IMR-90 (cell line): ENCODE results near the gene TECPR2. TPM values are rescaled to one million over a fixed set of nuclear protein-coding genes. Genes with fewer than 3 reads are reported as not detected.

Experiments
- ATAC-seq: fragments of 200-7000 bp; cut with Tn5 transposase; 2 replicates; pipeline ENCODE4 v1.9.1; 2020; ENCODE audit warnings: low read depth, mild to moderate bottlenecking, moderate library complexity
- BruUV-seq: library from RNA; stranded (reverse); fragments of 400-500 nt; replicated peaks from 2 replicates; lab custom pipeline; 2021; lab: Mats Ljungman, UMichigan
- CTCF ChIA-PET: fragments of 300-600 bp; formaldehyde crosslinking; extraction: SDS; loops from one replicate; lab custom pipeline; 2021; ENCODE audit warnings: antibody characterized with exemption; lab: Yijun Ruan, JAX
- POLR2A ChIA-PET: fragments of 300-600 bp; sonication (Branson Sonifier 250); formaldehyde crosslinking; loops from one replicate; lab custom pipeline; 2022; ENCODE audit warnings: antibody characterized with exemption; ENCODE audit not compliant: unreplicated experiment; lab: Charles Lee
- DNase-seq: peaks from one replicate; pipeline ENCODE4 v3.0.0; 2013
- H2AFZ ChIP-seq: replicated peaks from 2 replicates; pipeline ENCODE3; 2013; ENCODE audit warnings: low read length, mild to moderate bottlenecking; ENCODE audit not compliant: poor library complexity
- H2AK5ac ChIP-seq: 2 replicates; pipeline ENCODE4 v1.6.1; 2013; ENCODE audit warnings: low read depth, low read length, inconsistent platforms
- H2AK9ac ChIP-seq: replicated peaks from 2 replicates; pipeline ENCODE3; 2013; ENCODE audit warnings: mild to moderate bottlenecking, low read depth, low read length, moderate library complexity; ENCODE audit not compliant: poor library complexity
- H2BK120ac ChIP-seq: 2 replicates; pipeline ENCODE4 v1.6.1; 2013; ENCODE audit warnings: low read depth, low read length, inconsistent platforms
- H2BK15ac ChIP-seq: 3 replicates; pipeline ENCODE4 v1.6.1; 2013; ENCODE audit warnings: low read depth, low read length, inconsistent platforms
- H2BK20ac ChIP-seq: 2 replicates; pipeline ENCODE4 v1.6.1; 2013; ENCODE audit warnings: low read depth, mild to moderate bottlenecking, inconsistent platforms, low read length, moderate library complexity
- H2BK5ac ChIP-seq: 2 replicates; pipeline ENCODE4 v1.6.1; 2013; ENCODE audit warnings: mild to moderate bottlenecking, low read depth, low read length, inconsistent platforms; ENCODE audit not compliant: poor library complexity, severe bottlenecking
- H3K14ac ChIP-seq: replicated peaks from 2 replicates; pipeline ENCODE4 v1.6.1; 2013; ENCODE audit warnings: low read depth, low read length, inconsistent platforms
- H3K18ac ChIP-seq: 2 replicates; pipeline ENCODE4 v1.6.1; 2013; ENCODE audit warnings: low read depth, low read length, control low read depth
- H3K23ac ChIP-seq: 2 replicates; pipeline ENCODE4 v1.6.1; 2013; ENCODE audit warnings: low read depth, low read length, inconsistent platforms
- H3K27ac ChIP-seq: 2 replicates; pipeline ENCODE4 v1.5.1; 2013; ENCODE audit warnings: mild to moderate bottlenecking, control low read depth, low read length; ENCODE audit not compliant: insufficient read depth
- H3K27me3 ChIP-seq: 2 replicates; pipeline ENCODE4 v1.6.1; 2013; ENCODE audit warnings: low read length; ENCODE audit not compliant: control insufficient read depth, insufficient read depth
- H3K36me3 ChIP-seq: 2 replicates; pipeline ENCODE4 v1.6.1; 2013; ENCODE audit warnings: low read length, mixed read lengths; ENCODE audit not compliant: control insufficient read depth, insufficient read depth
- H3K4ac ChIP-seq: 2 replicates; pipeline ENCODE4 v1.6.1; 2013; ENCODE audit warnings: low read depth, low read length, inconsistent platforms
- H3K4me1 ChIP-seq: 2 replicates; pipeline ENCODE4 v1.6.1; 2013; ENCODE audit warnings: low read length, mixed read lengths; ENCODE audit not compliant: control insufficient read depth, insufficient read depth
- H3K4me2 ChIP-seq: 2 replicates; pipeline ENCODE4 v1.6.1; 2013; ENCODE audit warnings: low read depth, mild to moderate bottlenecking, control low read depth, low read length, moderate library complexity
- H3K4me3 ChIP-seq: 2 replicates; pipeline ENCODE4 v1.5.1; 2013; ENCODE audit warnings: low read depth, mild to moderate bottlenecking, control low read depth, low read length, moderate library complexity; ENCODE audit not compliant: insufficient read depth
- H3K56ac ChIP-seq: 2 replicates; pipeline ENCODE4 v1.6.1; 2013; ENCODE audit warnings: low read length, inconsistent platforms; ENCODE audit not compliant: insufficient read depth; ENCODE audit errors: extremely low read depth
- H3K79me1 ChIP-seq, 2 experiments: 2 replicates each; pipeline ENCODE4 v1.6.1; 2013; ENCODE audit warnings: low read length in 2 of 2, inconsistent platforms in 1 of 2, low read depth in 1 of 2
- H3K9ac ChIP-seq: 2 replicates; pipeline ENCODE4 v1.6.1; 2013; ENCODE audit warnings: low read depth, low read length, control low read depth
- H3K9me1 ChIP-seq: 2 replicates; pipeline ENCODE4 v1.6.1; 2013; ENCODE audit warnings: low read length, inconsistent platforms; ENCODE audit not compliant: insufficient read depth
- H3K9me3 ChIP-seq: 2 replicates; pipeline ENCODE4 v1.6.1; 2013; ENCODE audit warnings: low read length; ENCODE audit not compliant: control insufficient read depth, insufficient read depth
- H4K20me1 ChIP-seq: 2 replicates; pipeline ENCODE4 v1.6.1; 2013; ENCODE audit warnings: low read length, inconsistent platforms; ENCODE audit not compliant: insufficient read depth
- H4K5ac ChIP-seq: 2 replicates; pipeline ENCODE4 v1.6.1; 2013; ENCODE audit warnings: mild to moderate bottlenecking, low read depth, low read length, control low read depth
- H4K8ac ChIP-seq, 2 experiments: 2 replicates each; pipeline ENCODE4 v1.6.1; 2013; ENCODE audit warnings: low read depth in 2 of 2, low read length in 2 of 2, control low read depth in 1 of 2, inconsistent platforms in 1 of 2
- H4K91ac ChIP-seq: 2 replicates; pipeline ENCODE4 v1.6.1; 2013; ENCODE audit warnings: low read depth, low read length, inconsistent platforms; ENCODE audit not compliant: insufficient read depth
- BHLHE40 ChIP-seq: fragments of 150-350 bp; IDR thresholded peaks from 2 replicates; pipeline ENCODE4 v1.6.1; 2016; ENCODE audit warnings: mild to moderate bottlenecking, low read depth, low read length
- CEBPB ChIP-seq: IDR thresholded peaks from 2 replicates; pipeline ENCODE4 v1.6.1; 2012; ENCODE audit warnings: low read depth, low read length, improper control_type of control experiment
- CHD1 ChIP-seq: IDR thresholded peaks from 2 replicates; pipeline ENCODE4 v1.6.1; 2012; ENCODE audit warnings: low read depth, low read length, improper control_type of control experiment
- FOS ChIP-seq: fragments of 150-350 bp; IDR thresholded peaks from 2 replicates; pipeline ENCODE4 v1.6.1; 2016; ENCODE audit warnings: low read depth, low read length
- MAFK ChIP-seq: IDR thresholded peaks from 2 replicates; pipeline ENCODE4 v1.6.1; 2012; ENCODE audit warnings: low read depth, low read length, improper control_type of control experiment
- MXI1 ChIP-seq: IDR thresholded peaks from 2 replicates; pipeline ENCODE4 v1.6.1; 2012; ENCODE audit warnings: low read depth, mild to moderate bottlenecking, low read length, moderate library complexity, borderline replicate concordance
- NFE2L2 ChIP-seq: fragments of 150-350 bp; IDR thresholded peaks from 2 replicates; pipeline ENCODE4 v1.6.1; 2016; ENCODE audit warnings: low read depth, mild to moderate bottlenecking, low read length
- RAD21 ChIP-seq: IDR thresholded peaks from 2 replicates; pipeline ENCODE4 v1.6.1; 2012; ENCODE audit warnings: low read length, improper control_type of control experiment
- RCOR1 ChIP-seq: IDR thresholded peaks from 2 replicates; pipeline ENCODE4 v1.6.1; 2012; ENCODE audit warnings: mild to moderate bottlenecking, low read length, improper control_type of control experiment; ENCODE audit not compliant: insufficient replicate concordance
- RFX5 ChIP-seq: IDR thresholded peaks from 2 replicates; pipeline ENCODE4 v1.8.0; 2012; ENCODE audit warnings: low read depth, mild to moderate bottlenecking, low read length, moderate library complexity
- SMC3 ChIP-seq: fragments of 150-350 bp; IDR thresholded peaks from 2 replicates; pipeline ENCODE4 v1.6.1; 2016; ENCODE audit warnings: low read depth, mild to moderate bottlenecking, antibody characterized with exemption, low read length, moderate library complexity
- WGBS, 2 experiments: methylation state at CpG; one replicate each; pipeline versions ENCODE4 v1.1.5 to v1.1.7; 2013; ENCODE audit warnings: missing lambda C conversion rate in 2 of 2; ENCODE audit not compliant: insufficient read length in 1 of 2; ENCODE audit errors: extremely low coverage in 2 of 2; 5-methylcytosine and 5-hydroxymethylcytosine counted together
- dilution Hi-C: fragments of 300-500 bp; cut with HindIII; formaldehyde crosslinking; loops from one replicate; pipeline ENCODE4 v1.14.3; 2018; ENCODE audit warnings: low sequenced_read_pairs; ENCODE audit not compliant: unreplicated experiment
- in situ Hi-C: fragments of 300-500 bp; cut with MboI; formaldehyde crosslinking; loops from 3 replicates; pipeline ENCODE4 v1.14.3; 2019; ENCODE audit warnings: low sequenced_read_pairs, inconsistent platforms, mixed read lengths
- intact Hi-C: fragments of 100-400 bp; cut with micrococcal nuclease; formaldehyde crosslinking; loops from 2 replicates; pipeline ENCODE4 v1.10.0; 2022
- polyA plus RNA-seq, 3 experiments: library from polyadenylated mRNA; depleted of rRNA; stranded (reverse); fragments of >200 nt; gene quantifications; 2 replicates each; pipeline ENCODE4 v1.2.3, GENCODE V29; 2012; ENCODE audit warnings: low replicate concordance in 1 of 3
- total RNA-seq: library from RNA; depleted of rRNA; stranded (reverse); fragments of >200 nt; gene quantifications from 2 replicates; pipeline ENCODE4 v1.2.3, GENCODE V29; 2012
- TF ChIP-seq, protein P1 (sequence below): conservative IDR thresholded peaks from 2 replicates; pipeline ENCODE4 v1.5.1; 2012; ENCODE audit warnings: mild to moderate bottlenecking, low read depth, low read length, improper control_type of control experiment
- TF ChIP-seq, protein P2 (sequence below): fragments of 150-350 bp; IDR thresholded peaks from 2 replicates; pipeline ENCODE4 v1.6.1; 2017; ENCODE audit warnings: mild to moderate bottlenecking, antibody characterized with exemption, low read length, low read depth
- TF ChIP-seq, protein P3 (sequence below): fragments of 150-350 bp; IDR thresholded peaks from 2 replicates; pipeline ENCODE4 v1.6.1; 2016; ENCODE audit warnings: low read depth, mild to moderate bottlenecking, low read length, moderate library complexity, borderline replicate concordance

TECPR2 gene
- total and polyA plus RNA-seq, 2 of the 4 experiments (the other 2 are of a cell fraction), result 9.5 to 11.7 TPM

DNA sequence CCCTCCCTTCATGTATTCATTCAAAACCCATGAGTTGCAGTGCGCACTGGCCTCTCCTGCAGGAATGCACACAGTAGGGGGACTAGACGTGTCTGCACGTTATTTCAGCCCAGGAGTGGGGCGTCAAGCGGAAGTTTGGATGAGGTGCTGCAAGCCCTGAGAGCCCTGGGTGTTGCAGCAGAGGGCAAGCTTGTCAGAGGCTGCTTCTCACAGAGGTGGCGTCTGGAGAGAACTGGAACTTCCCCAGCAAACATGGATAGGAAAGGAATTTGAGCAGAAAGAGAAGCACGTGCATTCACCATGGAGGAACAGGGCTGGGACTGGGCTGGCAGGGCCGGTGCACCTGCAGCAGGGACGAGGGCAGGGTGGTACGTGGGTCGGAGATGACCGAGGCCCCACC lies 64.9 kb downstream of the TECPR2 start:
- Histone ChIP-seq H3K23ac (no peak overlapping the region), H2BK20ac (no peak overlapping the region), H3K14ac (no peak overlapping the region), H2AK5ac (no peak overlapping the region), H3K4me2 (no peak overlapping the region), H3K4me3 (no peak overlapping the region), H3K27ac (no peak overlapping the region), H2AK9ac (no peak overlapping the region), H3K9me1 (peaks cover 4% of the 10 kb centered on the region), H2BK15ac (no peak overlapping the region), H4K20me1 (no peaks in the 10 kb centered on the region), H4K91ac (no peak overlapping the region), H3K36me3 (peaks cover 12% of the 10 kb centered on the region), H3K56ac (no peak overlapping the region), H3K18ac (no peak overlapping the region), H2BK5ac (no peak overlapping the region), H4K5ac (no peak overlapping the region), H4K8ac (no peak overlapping the region), H2BK120ac (no peak overlapping the region), H3K27me3 (no peaks in the 10 kb centered on the region), H2AFZ (no peak overlapping the region), H3K79me1 (peaks cover 0 to 7% of the 10 kb centered on the region in 2 experiments; a peak in 1 of 4 replicates), H3K4me1 (no peaks in the 10 kb centered on the region), H3K9me3 (no peaks in the 10 kb centered on the region), H3K9ac (no peak overlapping the region), H3K4ac (no peak overlapping the region)
- ATAC-seq (no peak), DNase-seq (no peak)
- TF ChIP-seq CEBPB, result no peak
- TF ChIP-seq, protein P1, sequence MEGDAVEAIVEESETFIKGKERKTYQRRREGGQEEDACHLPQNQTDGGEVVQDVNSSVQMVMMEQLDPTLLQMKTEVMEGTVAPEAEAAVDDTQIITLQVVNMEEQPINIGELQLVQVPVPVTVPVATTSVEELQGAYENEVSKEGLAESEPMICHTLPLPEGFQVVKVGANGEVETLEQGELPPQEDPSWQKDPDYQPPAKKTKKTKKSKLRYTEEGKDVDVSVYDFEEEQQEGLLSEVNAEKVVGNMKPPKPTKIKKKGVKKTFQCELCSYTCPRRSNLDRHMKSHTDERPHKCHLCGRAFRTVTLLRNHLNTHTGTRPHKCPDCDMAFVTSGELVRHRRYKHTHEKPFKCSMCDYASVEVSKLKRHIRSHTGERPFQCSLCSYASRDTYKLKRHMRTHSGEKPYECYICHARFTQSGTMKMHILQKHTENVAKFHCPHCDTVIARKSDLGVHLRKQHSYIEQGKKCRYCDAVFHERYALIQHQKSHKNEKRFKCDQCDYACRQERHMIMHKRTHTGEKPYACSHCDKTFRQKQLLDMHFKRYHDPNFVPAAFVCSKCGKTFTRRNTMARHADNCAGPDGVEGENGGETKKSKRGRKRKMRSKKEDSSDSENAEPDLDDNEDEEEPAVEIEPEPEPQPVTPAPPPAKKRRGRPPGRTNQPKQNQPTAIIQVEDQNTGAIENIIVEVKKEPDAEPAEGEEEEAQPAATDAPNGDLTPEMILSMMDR, result no peak
- no peak for TF ChIP-seq NFE2L2
- TF ChIP-seq MAFK, result no peak
- no peak for TF ChIP-seq BHLHE40
- TF ChIP-seq MXI1, result no peak
- no peak for TF ChIP-seq RFX5
- TF ChIP-seq, protein P2, sequence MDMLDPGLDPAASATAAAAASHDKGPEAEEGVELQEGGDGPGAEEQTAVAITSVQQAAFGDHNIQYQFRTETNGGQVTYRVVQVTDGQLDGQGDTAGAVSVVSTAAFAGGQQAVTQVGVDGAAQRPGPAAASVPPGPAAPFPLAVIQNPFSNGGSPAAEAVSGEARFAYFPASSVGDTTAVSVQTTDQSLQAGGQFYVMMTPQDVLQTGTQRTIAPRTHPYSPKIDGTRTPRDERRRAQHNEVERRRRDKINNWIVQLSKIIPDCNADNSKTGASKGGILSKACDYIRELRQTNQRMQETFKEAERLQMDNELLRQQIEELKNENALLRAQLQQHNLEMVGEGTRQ, result no peak
- no peak for TF ChIP-seq SMC3
- TF ChIP-seq, protein P3, sequence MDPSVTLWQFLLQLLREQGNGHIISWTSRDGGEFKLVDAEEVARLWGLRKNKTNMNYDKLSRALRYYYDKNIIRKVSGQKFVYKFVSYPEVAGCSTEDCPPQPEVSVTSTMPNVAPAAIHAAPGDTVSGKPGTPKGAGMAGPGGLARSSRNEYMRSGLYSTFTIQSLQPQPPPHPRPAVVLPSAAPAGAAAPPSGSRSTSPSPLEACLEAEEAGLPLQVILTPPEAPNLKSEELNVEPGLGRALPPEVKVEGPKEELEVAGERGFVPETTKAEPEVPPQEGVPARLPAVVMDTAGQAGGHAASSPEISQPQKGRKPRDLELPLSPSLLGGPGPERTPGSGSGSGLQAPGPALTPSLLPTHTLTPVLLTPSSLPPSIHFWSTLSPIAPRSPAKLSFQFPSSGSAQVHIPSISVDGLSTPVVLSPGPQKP, result no peak
- TF ChIP-seq CHD1, result no peak
- TF ChIP-seq RAD21, result no peak
- TF ChIP-seq RCOR1, result no peak
- no peak for TF ChIP-seq FOS
- 97% methylated on average over 5 of the region's 12 CpGs; no CpG with 5 or more reads in 1 of the 2 experiments for WGBS, 2 experiments
- dilution Hi-C loops, result no loop called here
- ChIA-PET CTCF (no interaction called here), POLR2A (no interaction called here)
- in situ Hi-C loops, result no loop called here
- intact Hi-C loops, result no loop called here
- no TSS peak for BruUV-seq
